GM23338 (cell line): ENCODE data around the gene ACOXL. TPM values are rescaled to one million over a fixed set of nuclear protein-coding genes. Genes with fewer than 3 reads are reported as not detected.

Experiments used
- ATAC-seq: fragments of 200-7000 bp; cut with Tn5 transposase; 3 replicates; pipeline ENCODE4 v1.9.1; 2020
- DNase-seq: peaks from one replicate; pipeline ENCODE4 v3.0.0-alpha.2; 2015; ENCODE audit warnings: low spot score
- H2AFZ ChIP-seq: fragments of 200-600 bp; sonication (generic); 2 replicates; pipeline ENCODE4 v1.8.0; 2016; ENCODE audit warnings: antibody characterized with exemption, mild to moderate bottlenecking, moderate library complexity
- H3F3A ChIP-seq: fragments of 200-600 bp; sonication (generic); replicated peaks from 2 replicates; pipeline ENCODE4 v1.8.0; 2017; ENCODE audit warnings: antibody characterized with exemption, mixed run types, low read depth
- H3K27ac ChIP-seq: fragments of 200-600 bp; sonication (generic); 2 replicates; pipeline ENCODE4 v1.6.1; 2016; ENCODE audit warnings: low read depth
- H3K27me3 ChIP-seq: fragments of 200-600 bp; sonication (generic); 2 replicates; pipeline ENCODE4 v1.8.0; 2016; ENCODE audit warnings: mild to moderate bottlenecking, mixed run types, moderate library complexity; ENCODE audit not compliant: insufficient read depth
- H3K36me3 ChIP-seq: fragments of 200-600 bp; sonication (generic); 2 replicates; pipeline ENCODE4 v1.8.0; 2016; ENCODE audit warnings: mild to moderate bottlenecking; ENCODE audit not compliant: insufficient read depth
- H3K4me1 ChIP-seq: fragments of 200-600 bp; sonication (generic); 2 replicates; pipeline ENCODE4 v1.8.0; 2016; ENCODE audit warnings: mild to moderate bottlenecking, moderate library complexity; ENCODE audit not compliant: insufficient read depth
- H3K4me2 ChIP-seq: fragments of 200-600 bp; sonication (generic); 2 replicates; pipeline ENCODE4 v1.7.1; 2017; ENCODE audit warnings: mixed run types
- H3K4me3 ChIP-seq: fragments of 200-600 bp; sonication (generic); 2 replicates; pipeline ENCODE4 v1.6.1; 2016; ENCODE audit warnings: mixed run types
- H3K79me2 ChIP-seq: fragments of 200-600 bp; sonication (generic); replicated peaks from 2 replicates; pipeline ENCODE4 v1.8.0; 2017; ENCODE audit warnings: mild to moderate bottlenecking; ENCODE audit not compliant: insufficient read depth
- H3K9me2 ChIP-seq: fragments of 200-600 bp; sonication (generic); 2 replicates; pipeline ENCODE4 v1.8.0; 2017; ENCODE audit not compliant: insufficient read depth
- H4K20me1 ChIP-seq: fragments of 200-600 bp; sonication (generic); replicated peaks from 2 replicates; pipeline ENCODE4 v1.8.0; 2017; ENCODE audit warnings: mild to moderate bottlenecking; ENCODE audit not compliant: insufficient read depth
- H3K27ac Mint-ChIP-seq: 2 replicates; pipeline ENCODE4 v1.8.0; 2020; ENCODE audit warnings: inconsistent platforms, mild to moderate bottlenecking, moderate library complexity, mixed read lengths
- H3K27me3 Mint-ChIP-seq: 3 replicates; pipeline ENCODE4 v1.8.0; 2022; ENCODE audit warnings: low read depth, mild to moderate bottlenecking, moderate library complexity, mixed read lengths, inconsistent platforms; ENCODE audit not compliant: insufficient read depth, poor library complexity
- H3K36me3 Mint-ChIP-seq: 3 replicates; pipeline ENCODE4 v1.8.0; 2021; ENCODE audit warnings: low read depth, mild to moderate bottlenecking, inconsistent platforms, moderate library complexity, mixed read lengths
- H3K4me1 Mint-ChIP-seq: 3 replicates; pipeline ENCODE4 v1.8.0; 2020; ENCODE audit warnings: mild to moderate bottlenecking, inconsistent platforms, mixed read lengths
- H3K4me3 Mint-ChIP-seq: 3 replicates; pipeline ENCODE4 v1.8.0; 2021; ENCODE audit warnings: moderate library complexity, mild to moderate bottlenecking, inconsistent platforms, mixed read lengths
- H3K9me3 Mint-ChIP-seq: 3 replicates; pipeline ENCODE4 v1.8.0; 2020; ENCODE audit warnings: moderate library complexity, mild to moderate bottlenecking, inconsistent platforms, mixed read lengths
- CREB1 ChIP-seq: fragments of 250-450 bp; sonication (Bioruptor Pico); IDR thresholded peaks from 2 replicates; pipeline ENCODE4 v1.5.0; 2020; ENCODE audit warnings: low read depth, mild to moderate bottlenecking, moderate library complexity
- ETS1 ChIP-seq: IDR thresholded peaks from 2 replicates; pipeline ENCODE4 v1.6.1; 2016; ENCODE audit warnings: antibody characterized with exemption
- EZH2 ChIP-seq: fragments of 200-600 bp; sonication (generic); IDR thresholded peaks from one replicate; pipeline ENCODE4 v1.8.0; 2017; ENCODE audit warnings: antibody characterized with exemption, mild to moderate bottlenecking, low read depth; ENCODE audit not compliant: unreplicated experiment
- EZH2phosphoT487 ChIP-seq: fragments of 200-600 bp; sonication (generic); IDR thresholded peaks from one replicate; pipeline ENCODE4 v1.8.1; 2018; ENCODE audit warnings: antibody characterized with exemption; ENCODE audit not compliant: unreplicated experiment
- NANOG ChIP-seq: IDR thresholded peaks from 2 replicates; pipeline ENCODE4 v1.6.1; 2016; ENCODE audit warnings: antibody characterized with exemption, borderline replicate concordance
- POLR2AphosphoS5 ChIP-seq: IDR thresholded peaks from 2 replicates; pipeline ENCODE4 v1.6.1; 2016; ENCODE audit warnings: antibody characterized with exemption, low read depth
- REST ChIP-seq: IDR thresholded peaks from one replicate; pipeline ENCODE4 v1.6.1; 2018; ENCODE audit warnings: antibody characterized with exemption; ENCODE audit not compliant: unreplicated experiment
- ZNF114 ChIP-seq: fragments of 250-450 bp; sonication (Bioruptor Pico); IDR thresholded peaks from 2 replicates; pipeline ENCODE4 v1.5.0; 2020; ENCODE audit warnings: mild to moderate bottlenecking, moderate library complexity
- ZNF462 ChIP-seq: fragments of 250-450 bp; sonication (Bioruptor Pico); IDR thresholded peaks from 2 replicates; pipeline ENCODE4 v1.5.0; 2020; ENCODE audit warnings: mild to moderate bottlenecking, moderate library complexity
- polyA plus RNA-seq: library from polyadenylated mRNA; unstranded; fragments of >200 nt; fragmentation: Nextera tagmentation; extraction: Ambion mirVana; gene quantifications from 2 replicates; pipeline ENCODE4 v1.2.1, GENCODE V29; 2016
- total RNA-seq: library from RNA; depleted of rRNA; stranded (reverse); fragments of >200 nt; shearing (Covaris generic); gene quantifications from 2 replicates; pipeline ENCODE4 v1.2.3, GENCODE V29; 2014

Gene ACOXL
- total and polyA plus RNA-seq, 2 experiments from 2014 or later: 9.0 to 14.7 TPM

GRCh38 chr2:111053266-111053665 lies 320.9 kb downstream of the ACOXL start (continued):
- no peak for TF ChIP-seq CREB1 (CRISPR knock-in tag)
- no peak for TF ChIP-seq REST
- TF ChIP-seq EZH2: no peak
- TF ChIP-seq ZNF114: no peak

GRCh38 chr2:111053825-111054515 lies 321.6 kb downstream of the ACOXL start:
- Mint-ChIP-seq H3K27ac (no peak overlapping the region), H3K36me3 (no peaks in the 10 kb centered on the region), H3K9me3 (no peaks in the 10 kb centered on the region), H3K4me3 (no peak overlapping the region), H3K27me3 (no peaks in the 10 kb centered on the region), H3K4me1 (no peaks in the 10 kb centered on the region)
- no peak overlapping the region for H3K27ac ChIP-seq
- H3K79me2 ChIP-seq: no peaks in the 10 kb centered on the region
- no peak overlapping the region for H2AFZ ChIP-seq
- no peaks in the 10 kb centered on the region for H3K27me3 ChIP-seq
- no peak for DNase-seq
- H3F3A ChIP-seq: no peaks in the 10 kb centered on the region
- no peak for ATAC-seq
- no peaks in the 10 kb centered on the region for H4K20me1 ChIP-seq
- H3K36me3 ChIP-seq: no peaks in the 10 kb centered on the region
- H3K4me2 ChIP-seq: no peak overlapping the region
- no peaks in the 10 kb centered on the region for H3K4me1 ChIP-seq
- H3K4me3 ChIP-seq: no peak overlapping the region
- no peaks in the 10 kb centered on the region; the same call in 1 of the 2 replicates for H3K9me2 ChIP-seq
- TF ChIP-seq ZNF462 (no peak), ETS1 (no peak), CREB1 (CRISPR knock-in tag) (no peak), NANOG (no peak), EZH2phosphoT487 (no peak), EZH2 (no peak), REST (no peak), ZNF114 (no peak), POLR2AphosphoS5 (no peak)
